GM12891 (cell line): Measurements from ENCODE around the gene THRA.

ENCODE experiments used
- PAX5 ChIP-seq: IDR thresholded peaks from 2 replicates; pipeline ENCODE4 v1.6.1; 2011; ENCODE audit warnings: low read length, moderate library complexity, mild to moderate bottlenecking; ENCODE audit not compliant: insufficient read depth, severe bottlenecking
- POLR2A ChIP-seq: IDR thresholded peaks from 2 replicates; pipeline ENCODE4 v1.6.1; 2011; ENCODE audit warnings: low read depth, low read length, control low read depth
- POLR2AphosphoS5 ChIP-seq: IDR thresholded peaks from 2 replicates; pipeline ENCODE4 v1.6.1; 2011; ENCODE audit warnings: low read depth, low read length, control low read depth
- POU2F2 ChIP-seq: IDR thresholded peaks from 2 replicates; pipeline ENCODE4 v1.6.1; 2011; ENCODE audit warnings: low read depth, mild to moderate bottlenecking, control low read depth, low read length, moderate library complexity
- TAF1 ChIP-seq: IDR thresholded peaks from 2 replicates; pipeline ENCODE4 v1.6.1; 2011; ENCODE audit warnings: low read depth, low read length, control low read depth

DNA sequence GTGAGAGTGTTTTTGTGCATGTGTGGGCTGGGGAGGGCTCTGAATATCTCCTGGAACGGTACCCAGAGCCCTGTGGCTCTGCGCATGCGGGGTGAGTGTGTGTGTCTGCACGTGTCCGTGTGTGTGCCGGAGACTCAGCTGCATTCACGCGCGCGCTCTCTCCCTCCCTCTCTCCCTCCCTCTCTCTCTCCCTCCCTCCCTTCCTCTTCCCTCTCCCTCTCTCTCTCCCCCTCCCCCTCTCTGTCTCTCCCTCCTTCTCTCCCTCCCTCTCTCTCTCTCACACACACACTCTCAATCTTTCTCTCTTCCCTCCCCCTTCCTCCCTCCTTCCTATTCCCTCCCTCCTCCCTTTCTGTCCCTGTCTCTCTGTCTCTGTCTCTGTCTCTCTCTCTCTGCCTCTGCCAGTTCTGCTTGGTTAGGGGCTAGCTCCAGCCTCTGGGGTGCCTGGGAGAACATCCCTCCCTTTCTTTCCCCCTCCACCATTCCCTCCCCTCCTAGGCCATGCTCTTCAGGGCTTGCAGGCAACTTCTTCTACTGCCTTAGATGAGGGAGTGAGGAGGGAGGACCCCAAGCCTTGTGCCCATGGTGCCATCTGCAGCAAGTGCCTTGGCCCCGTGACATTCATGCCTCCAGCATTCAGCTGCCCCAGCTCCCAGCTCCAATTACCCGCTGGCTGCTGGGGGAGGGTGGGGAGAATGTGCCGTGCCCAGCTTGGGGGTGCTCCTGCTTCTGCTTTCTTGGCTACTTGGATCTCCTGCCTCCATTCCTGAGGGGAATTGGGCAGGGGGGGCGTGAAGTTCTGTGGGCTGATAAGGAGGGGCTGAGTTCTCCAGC lies 6.4 kb downstream of the THRA start:
- no peak for TF ChIP-seq POLR2A
- TF ChIP-seq POLR2AphosphoS5, result no peak
- no peak for TF ChIP-seq PAX5
- TF ChIP-seq POU2F2, result no peak
- TF ChIP-seq TAF1, result no peak
